ENCODE data around the gene MYO10. TPM values are rescaled to one million over a fixed set of nuclear protein-coding genes. Genes with fewer than 3 reads are reported as not detected.

MYO10 gene
- total RNA-seq, 2 donors from 2014 or later = 40.0 to 89.2 TPM

DNA sequence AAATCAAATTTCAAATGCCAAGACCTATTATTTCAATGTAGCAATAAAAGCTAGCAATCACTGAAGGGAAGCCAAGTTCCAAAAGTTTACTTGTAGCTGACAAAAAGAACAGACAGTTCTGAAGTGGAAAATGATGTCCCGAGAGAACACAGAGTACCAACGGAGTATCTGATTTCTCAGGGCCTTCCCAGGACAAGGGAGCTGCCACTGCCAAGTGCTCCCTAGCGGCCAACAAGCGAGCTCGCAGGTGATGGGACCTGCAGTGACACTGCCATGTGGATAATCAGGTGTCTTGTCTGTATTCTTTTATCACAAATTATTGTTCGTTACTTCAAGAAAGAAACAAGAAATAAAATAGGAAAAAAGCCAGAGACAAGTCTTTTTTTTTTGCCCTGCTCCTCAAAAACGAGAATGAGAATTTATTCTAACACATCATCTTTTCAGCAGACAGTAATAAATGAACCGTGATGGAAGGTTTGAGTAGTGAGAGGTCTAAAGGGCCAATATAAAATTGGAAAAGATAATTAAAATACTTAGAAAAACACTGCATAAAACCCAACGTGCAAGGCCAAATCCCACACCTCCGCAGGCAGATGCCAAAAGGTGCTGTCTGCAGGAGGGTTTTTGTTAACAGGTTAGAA lies 159.4 kb downstream of the MYO10 start:
- H3K27me3 Mint-ChIP-seq (ENCODE audit: insufficient read depth) = no peaks in the 10 kb centered on the region
- peak; percentile 81 for TF ChIP-seq CTCF (conservative IDR thresholded peaks at IDR 0.05)
- Histone ChIP-seq H3K27ac (ENCODE audit: low read depth, low read length) (no peak overlapping the region), H3K9ac (ENCODE audit: extremely low read depth, low read length, poor library complexity, severe bottlenecking) (no peak overlapping the region), H3K9me3 (ENCODE audit: control insufficient read depth, low read length) (no peaks in the 10 kb centered on the region), H3K4me1 (ENCODE audit: control insufficient read depth, insufficient read depth, low read length) (no peaks in the 10 kb centered on the region), H3K27me3 (ENCODE audit: control insufficient read depth, insufficient read depth, low read length, poor library complexity, severe bottlenecking) (no peaks in the 10 kb centered on the region), H3K4me3 (ENCODE audit: low read length) (no peak overlapping the region), H3K36me3 (ENCODE audit: control insufficient read depth, insufficient read depth, low read length) (peaks cover 91% of the 10 kb centered on the region)
- no peaks in the 10 kb centered on the region for H3K9me3 Mint-ChIP-seq
- H3K36me3 Mint-ChIP-seq (ENCODE audit: low read depth) = peaks cover 49% of the 10 kb centered on the region
- peaks cover 5% of the 10 kb centered on the region for H3K4me1 Mint-ChIP-seq
- DNase-seq = peak; percentile 85
- WGBS, 2 experiments (ENCODE audit: insufficient coverage in 1 of 2, insufficient read length in 1 of 2) = 60 to 64% methylated on average over 4 to 9 of the region's 10 CpGs
- H3K27ac Mint-ChIP-seq = no peak overlapping the region
- H3K4me3 Mint-ChIP-seq = no peak overlapping the region

- H3K4me1 ChIP-seq (ENCODE audit: control insufficient read depth, insufficient read depth, low read length) = no peaks in the 10 kb centered on the region
- no peak overlapping the region for H3K9ac ChIP-seq (ENCODE audit: extremely low read depth, low read length, poor library complexity, severe bottlenecking)
- H3K4me1 Mint-ChIP-seq = peaks cover 5% of the 10 kb centered on the region
- no peaks in the 10 kb centered on the region for H3K9me3 Mint-ChIP-seq
- no peak overlapping the region for H3K4me3 ChIP-seq (ENCODE audit: low read length)
- H3K9me3 ChIP-seq (ENCODE audit: control insufficient read depth, low read length) = no peaks in the 10 kb centered on the region
- no peaks in the 10 kb centered on the region for H3K27me3 ChIP-seq (ENCODE audit: control insufficient read depth, insufficient read depth, low read length, poor library complexity, severe bottlenecking)
- peak overlapping the region; percentile 16 for H3K27ac Mint-ChIP-seq
- H3K36me3 ChIP-seq (ENCODE audit: control insufficient read depth, insufficient read depth, low read length) = peaks cover 89% of the 10 kb centered on the region
- H3K27me3 Mint-ChIP-seq (ENCODE audit: insufficient read depth) = no peaks in the 10 kb centered on the region
- TF ChIP-seq CTCF (conservative IDR thresholded peaks at IDR 0.05) = no peak
- no peak overlapping the region for H3K27ac ChIP-seq (ENCODE audit: low read depth, low read length)
- DNase-seq = no peak
- WGBS, 2 experiments (ENCODE audit: insufficient coverage in 1 of 2, insufficient read length in 1 of 2) = 93 to 100% methylated on average over 4 of the region's 4 CpGs
- H3K4me3 Mint-ChIP-seq = no peak overlapping the region
- peaks cover 49% of the 10 kb centered on the region for H3K36me3 Mint-ChIP-seq (ENCODE audit: low read depth)
Measured at GRCh38 chr5:16774806-16775205, 161.3 kb downstream of the MYO10 start.

- no peak for DNase-seq
- H3K9me3 Mint-ChIP-seq = no peaks in the 10 kb centered on the region
- H3K4me1 ChIP-seq (ENCODE audit: control insufficient read depth, insufficient read depth, low read length) = no peaks in the 10 kb centered on the region
Measured at GRCh38 chr5:16773991-16774390, 162.1 kb downstream of the MYO10 start.

More at GRCh38 chr5:16773991-16774390, 162.1 kb downstream of the MYO10 start:
- no peak for TF ChIP-seq CTCF (conservative IDR thresholded peaks at IDR 0.05)
- H3K9me3 ChIP-seq (ENCODE audit: control insufficient read depth, low read length) = no peaks in the 10 kb centered on the region
- 81% methylated on average over 3 of the region's 3 CpGs; no CpG with 5 or more reads in 1 of the 2 experiments for WGBS, 2 experiments (ENCODE audit: insufficient coverage in 1 of 2, insufficient read length in 1 of 2)
- peaks cover 89% of the 10 kb centered on the region for H3K36me3 ChIP-seq (ENCODE audit: control insufficient read depth, insufficient read depth, low read length)
- no peak overlapping the region for H3K27ac ChIP-seq (ENCODE audit: low read depth, low read length)
- Mint-ChIP-seq H3K27me3 (ENCODE audit: insufficient read depth) (no peaks in the 10 kb centered on the region), H3K27ac (no peak overlapping the region), H3K4me3 (no peak overlapping the region), H3K36me3 (ENCODE audit: low read depth) (peaks cover 50% of the 10 kb centered on the region), H3K4me1 (peaks cover 5% of the 10 kb centered on the region)
- H3K9ac ChIP-seq (ENCODE audit: extremely low read depth, low read length, poor library complexity, severe bottlenecking) = no peak overlapping the region
- no peak overlapping the region for H3K4me3 ChIP-seq (ENCODE audit: low read length)
- H3K27me3 ChIP-seq (ENCODE audit: control insufficient read depth, insufficient read depth, low read length, poor library complexity, severe bottlenecking) = no peaks in the 10 kb centered on the region

Data from endodermal cell (in vitro differentiated cells).